Endometrium (tissue), 2 donors: Measurements from ENCODE around the gene PRKAR1A.
"Not testable (repeated sequence)": the region's sequence is repeated elsewhere in the genome, so short reads cannot be mapped to it uniquely, and the experiment has no call there.

ENCODE experiments used
- FAIRE-seq: peaks from 2 replicates; lab custom pipeline; 2012; peaks lifted over from hg19 to GRCh38; lab: Jason Lieb, UNC
- donor health status: control.
- donor health status: control.

The PRKAR1A gene

DNA sequence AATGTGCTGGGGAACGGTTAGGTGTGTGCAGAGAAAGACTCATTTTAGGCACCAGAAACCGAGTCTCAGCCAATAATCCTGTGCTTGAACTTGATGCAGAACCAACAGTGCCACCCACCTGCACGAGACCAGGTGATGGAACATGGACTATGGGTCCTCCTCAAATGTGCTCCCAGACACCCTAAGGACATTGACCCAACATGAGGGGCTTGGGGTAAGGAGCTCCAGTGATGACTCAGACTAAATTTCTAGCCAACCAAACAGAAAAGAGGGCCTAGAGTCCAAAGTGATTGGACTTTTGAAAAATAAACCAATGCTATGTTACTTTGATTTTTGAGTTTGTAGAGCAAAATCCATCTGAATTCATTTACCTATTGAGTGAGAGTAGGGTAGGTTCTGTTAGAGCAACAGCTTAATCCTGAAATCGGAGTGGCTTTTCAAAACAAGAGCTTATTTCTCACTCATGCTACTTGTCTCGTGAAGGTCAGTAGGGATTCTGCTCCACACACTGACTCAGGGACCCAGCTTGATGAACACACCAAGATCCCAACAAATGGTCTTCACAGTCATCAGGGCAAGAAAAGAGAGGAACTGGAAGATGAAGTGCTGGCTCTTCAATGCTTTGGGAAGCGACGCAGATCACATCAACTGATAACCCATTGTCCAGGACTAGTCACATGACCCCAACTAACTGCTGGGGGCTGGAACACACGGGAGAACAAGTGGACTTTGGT is 67.1 kb downstream of the PRKAR1A start:
- FAIRE-seq, result no peak

GRCh38 chr17:68580236-68580770 is 68.1 kb downstream of the PRKAR1A start:
- no peak for FAIRE-seq

DNA sequence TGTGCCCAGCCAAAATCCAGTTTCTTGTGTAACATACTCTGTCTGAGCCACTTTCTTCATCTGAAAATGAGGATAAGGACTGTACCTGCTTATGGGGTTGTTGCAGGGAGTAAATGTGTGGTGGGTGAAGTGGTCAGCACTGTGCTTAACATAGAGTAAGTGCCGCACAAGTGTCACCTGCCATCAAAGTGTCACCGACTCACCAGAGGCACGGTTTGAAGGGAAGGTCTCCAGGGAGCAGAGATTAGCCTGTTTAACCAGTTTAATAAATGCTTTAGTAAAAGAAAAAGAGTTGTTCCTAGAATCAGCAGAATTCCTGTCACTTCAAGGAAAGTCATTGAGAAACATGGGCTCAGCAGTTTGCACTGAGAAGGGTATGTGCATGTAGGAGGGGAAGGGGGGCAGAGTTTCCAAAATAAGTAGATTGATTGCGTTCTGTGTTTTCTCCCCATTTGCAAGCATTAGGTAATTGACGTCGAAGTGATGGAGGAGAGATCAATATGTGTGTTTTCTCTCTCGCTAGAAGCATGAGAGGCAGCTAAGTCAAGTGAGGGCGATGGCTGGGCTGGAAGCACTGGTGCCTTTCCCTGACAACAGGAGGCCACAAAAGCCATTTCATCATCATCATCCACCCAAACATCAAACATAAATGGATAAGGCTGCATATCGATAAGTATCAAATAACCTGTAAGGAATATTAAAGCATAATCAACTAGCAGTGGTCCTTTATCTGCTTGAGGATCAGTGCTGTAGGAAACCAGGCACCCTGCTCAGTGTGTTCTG is 69.8 kb downstream of the PRKAR1A start:
- no peak for FAIRE-seq

DNA sequence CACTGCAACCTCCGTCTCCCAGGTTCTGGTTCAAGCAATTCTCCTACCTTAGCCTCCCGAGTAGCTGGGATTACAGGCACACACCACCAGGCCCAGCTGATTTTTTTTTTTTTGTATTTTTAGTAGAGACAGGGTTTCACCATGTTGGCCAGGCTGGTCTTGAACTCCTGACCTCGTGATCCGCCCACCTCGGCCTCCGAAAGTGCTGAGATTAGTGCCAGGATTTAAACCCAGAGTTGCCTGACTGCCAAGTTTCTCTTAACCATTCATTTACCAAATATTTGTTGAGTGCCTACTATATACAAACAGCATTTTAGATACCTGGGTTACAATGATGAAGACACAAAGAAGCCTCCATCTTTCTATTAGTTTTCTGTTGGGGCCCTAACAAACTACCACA is 70.6 kb downstream of the PRKAR1A start:
- FAIRE-seq, result not testable (repeated sequence)

DNA sequence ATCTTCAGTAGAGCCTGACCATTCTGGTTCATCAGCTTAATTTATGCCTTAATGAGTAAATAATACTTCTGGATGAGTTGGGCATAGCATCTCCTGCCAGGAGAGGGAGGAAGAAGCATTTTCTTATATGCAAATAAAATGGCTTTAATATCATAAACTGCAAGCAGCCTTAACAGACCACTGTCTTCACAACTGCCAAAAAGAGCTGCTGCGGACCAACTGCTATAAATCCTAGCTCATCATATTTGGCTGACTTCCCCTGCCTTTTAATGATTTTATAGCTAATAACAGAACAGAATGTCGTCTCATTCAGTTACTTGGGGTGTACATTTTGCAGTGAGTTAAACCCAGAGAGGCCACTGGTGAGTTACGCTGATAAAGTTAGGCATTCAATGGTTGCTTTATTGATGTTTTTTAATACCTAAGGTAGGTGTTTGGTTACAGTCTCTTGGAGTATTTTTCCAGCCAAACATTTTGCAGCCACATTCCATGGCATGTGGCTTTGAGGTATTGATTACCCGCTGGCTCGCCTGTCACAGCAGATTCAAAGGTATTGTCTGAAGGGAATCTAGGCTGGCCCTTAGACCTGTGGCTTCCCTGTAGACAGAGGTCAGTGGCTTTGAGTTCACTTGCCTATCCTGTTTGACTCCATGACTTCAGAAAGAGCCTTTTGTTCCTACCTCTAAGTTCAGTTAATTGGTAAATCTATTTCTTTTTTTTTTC is 72.5 kb downstream of the PRKAR1A start:
- FAIRE-seq, result no peak

DNA sequence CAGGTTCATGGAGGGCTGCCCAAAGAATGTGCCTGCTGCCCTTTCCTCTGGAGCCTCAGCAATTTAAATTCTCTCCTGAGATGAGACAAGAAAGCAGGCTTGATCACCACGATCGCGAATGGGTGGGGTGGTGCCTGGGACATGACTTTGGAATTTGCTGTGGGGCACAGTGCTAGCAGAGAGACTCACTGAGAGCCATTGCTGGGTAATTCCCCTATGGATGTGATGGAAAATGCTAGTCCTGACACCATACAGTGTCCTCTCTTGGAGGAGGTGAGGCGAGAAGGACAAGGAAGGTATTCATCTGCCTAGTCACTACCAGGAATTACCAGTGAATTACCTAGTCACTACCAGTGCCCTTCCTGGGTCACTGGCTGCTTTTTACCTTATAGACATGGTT is 73.4 kb downstream of the PRKAR1A start:
- FAIRE-seq, result no peak

- no peak for FAIRE-seq
These were observed 74.8 kb downstream of the PRKAR1A start for GRCh38 chr17:68587026-68587425.

GRCh38 chr17:68587847-68588246 is 75.6 kb downstream of the PRKAR1A start:
- no peak for FAIRE-seq

- no peak for FAIRE-seq
These were observed 76.1 kb downstream of the PRKAR1A start for GRCh38 chr17:68588362-68588761.

GRCh38 chr17:68589086-68589485 is 76.9 kb downstream of the PRKAR1A start:
- no peak for FAIRE-seq

GRCh38 chr17:68591583-68591982 is 79.4 kb downstream of the PRKAR1A start:
- no peak for FAIRE-seq

- no peak for FAIRE-seq
These were observed 79.8 kb downstream of the PRKAR1A start for GRCh38 chr17:68592009-68592408.

DNA sequence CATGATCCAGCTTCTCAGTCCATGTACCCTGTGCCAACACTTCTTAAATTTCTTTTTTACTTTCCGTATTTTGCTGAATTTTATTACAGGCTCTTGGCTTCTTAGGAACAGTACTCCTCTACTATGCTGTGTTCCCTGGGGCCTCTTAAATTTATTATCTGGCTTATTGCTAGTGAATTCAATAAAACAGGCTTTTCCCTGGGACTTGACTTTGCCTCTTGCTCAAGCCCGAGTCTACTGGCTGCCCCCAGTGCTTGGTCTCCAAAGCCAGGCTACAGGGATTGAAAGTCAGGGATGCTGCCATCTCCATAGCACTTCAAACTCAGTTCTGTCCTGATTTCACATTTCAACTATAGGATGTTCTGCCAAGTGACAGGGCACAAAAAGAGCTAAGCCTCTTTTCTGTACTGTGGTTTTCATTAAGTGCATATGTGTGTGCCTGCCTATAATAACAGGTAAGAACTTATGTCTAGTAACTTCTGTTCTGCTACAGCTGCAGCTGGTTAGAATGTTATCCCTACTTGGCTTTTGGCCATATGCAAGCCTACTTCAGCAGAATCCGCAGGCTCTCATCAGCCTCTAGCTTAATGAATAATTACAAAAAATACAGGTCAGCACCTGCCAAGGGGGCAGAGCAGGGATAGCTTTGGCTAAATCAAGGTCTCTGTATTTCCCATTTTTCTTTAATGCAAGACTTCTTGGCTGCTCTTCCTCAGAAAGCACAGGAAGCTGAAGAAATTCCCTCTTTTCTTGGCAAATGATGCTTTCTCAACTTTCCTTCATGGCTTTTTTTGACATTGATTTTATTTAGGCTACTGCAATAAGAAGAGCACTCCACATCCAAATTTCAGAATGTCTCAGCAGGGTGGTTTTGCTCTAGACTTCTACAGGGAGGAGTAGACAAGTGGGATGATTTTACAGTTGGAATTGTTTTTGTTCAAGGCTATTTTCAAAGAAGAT is 80.7 kb downstream of the PRKAR1A start:
- peak; percentile 4 for FAIRE-seq

DNA sequence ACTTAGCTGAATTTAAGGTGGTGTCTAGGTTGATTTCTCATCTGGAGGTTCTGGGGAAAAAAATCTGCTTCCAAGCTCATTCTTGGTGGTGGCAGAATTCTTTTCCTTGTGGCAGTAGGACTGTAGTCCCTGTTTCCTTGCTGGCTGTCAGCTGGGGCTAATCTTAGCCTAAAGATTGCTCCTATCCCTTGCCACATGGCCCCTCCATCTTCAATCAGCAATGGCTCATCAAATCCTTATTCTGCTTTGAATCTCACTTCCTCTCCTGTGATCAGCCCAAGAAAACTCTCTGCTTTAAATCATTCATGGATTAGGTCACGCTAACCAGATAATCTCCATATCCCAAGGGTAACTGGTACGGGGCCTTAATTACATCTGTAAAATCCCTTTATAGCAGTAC is 82.3 kb downstream of the PRKAR1A start:
- no peak for FAIRE-seq

DNA sequence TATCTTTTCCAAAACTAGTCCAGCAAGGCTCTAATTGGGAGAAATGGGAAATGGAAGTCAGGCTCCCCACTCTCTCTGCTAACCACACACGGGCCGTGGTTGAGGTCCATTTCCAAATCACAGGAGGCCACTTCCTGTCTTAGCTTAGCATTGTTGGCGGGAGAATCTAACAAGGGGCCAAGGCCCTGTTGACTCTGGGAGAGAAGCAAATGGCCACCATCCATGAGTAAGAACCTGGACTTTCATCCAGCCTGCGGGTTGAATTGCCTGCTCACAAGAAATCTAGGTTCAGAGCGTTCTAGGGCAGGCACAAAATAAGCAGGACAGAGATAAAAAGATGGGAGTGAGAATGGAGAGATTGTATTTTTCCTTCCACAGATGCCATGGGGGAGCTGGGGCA is 83.3 kb downstream of the PRKAR1A start:
- FAIRE-seq, result no peak

DNA sequence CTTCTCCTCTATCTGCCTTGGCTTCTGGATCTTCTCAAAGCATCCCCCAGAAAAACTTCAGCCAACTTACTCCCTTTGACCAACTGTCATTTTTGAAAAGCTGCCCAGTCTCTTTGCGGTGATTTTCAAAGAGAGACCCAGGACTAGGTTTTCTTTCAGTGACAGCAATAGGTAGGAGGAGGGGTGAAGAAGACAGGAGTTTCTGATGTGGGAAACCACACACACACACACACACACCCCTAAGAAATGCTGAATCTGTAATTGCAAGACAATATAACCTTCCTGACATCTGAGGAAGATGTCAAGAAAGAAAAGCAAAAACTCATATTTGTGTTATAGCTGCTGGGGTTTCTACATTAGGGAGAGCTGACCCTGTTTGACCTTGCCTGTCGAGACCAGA is 83.8 kb downstream of the PRKAR1A start:
- no peak for FAIRE-seq

DNA sequence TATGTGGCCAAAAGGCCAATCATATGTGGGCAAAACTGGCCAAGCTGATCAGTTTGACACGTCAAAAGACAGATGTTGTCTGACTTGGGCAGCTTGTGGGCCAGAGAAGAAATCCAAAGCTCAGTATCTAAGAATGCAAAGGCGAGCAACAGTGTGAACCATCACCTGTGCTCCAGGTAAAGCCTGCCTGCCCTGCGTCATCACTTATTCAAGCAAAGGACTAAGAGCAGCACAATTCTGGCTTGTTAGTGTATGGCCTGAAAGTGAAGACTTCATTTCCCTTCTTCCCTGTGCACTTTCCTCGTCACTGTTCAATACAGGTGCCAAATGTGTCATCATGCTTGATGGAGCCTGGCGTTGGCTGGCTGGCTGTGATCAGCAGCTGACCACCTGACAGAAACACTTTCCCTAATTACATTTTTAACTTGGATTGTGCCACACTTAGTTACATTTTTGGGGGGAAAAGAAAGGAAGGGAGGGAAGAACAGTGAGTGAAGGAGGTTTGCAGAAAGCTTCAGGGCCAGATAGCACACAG is 84.2 kb downstream of the PRKAR1A start:
- no peak for FAIRE-seq

GRCh38 chr17:68598074-68598473 is 85.8 kb downstream of the PRKAR1A start:
- FAIRE-seq, result no peak

DNA sequence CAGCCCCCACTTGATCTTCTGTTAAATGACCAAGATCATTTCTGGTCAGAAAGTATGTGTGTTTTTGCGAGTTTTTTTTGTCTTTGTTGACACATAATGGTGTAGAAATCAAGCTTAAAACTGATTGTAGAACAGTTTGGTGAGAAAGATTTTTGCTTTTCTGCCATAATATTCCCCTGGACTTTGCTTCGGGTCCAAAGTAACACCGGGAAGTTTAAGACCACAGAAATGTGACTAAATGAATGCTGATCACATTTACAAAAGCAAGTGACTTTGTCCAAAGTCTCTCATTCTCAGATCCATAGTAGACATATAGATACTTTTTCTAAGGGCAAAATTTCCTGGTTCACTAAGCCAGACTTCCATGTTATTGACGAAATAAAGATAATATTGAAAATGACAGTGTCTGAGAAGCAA is 86.3 kb downstream of the PRKAR1A start:
- no peak for FAIRE-seq

DNA sequence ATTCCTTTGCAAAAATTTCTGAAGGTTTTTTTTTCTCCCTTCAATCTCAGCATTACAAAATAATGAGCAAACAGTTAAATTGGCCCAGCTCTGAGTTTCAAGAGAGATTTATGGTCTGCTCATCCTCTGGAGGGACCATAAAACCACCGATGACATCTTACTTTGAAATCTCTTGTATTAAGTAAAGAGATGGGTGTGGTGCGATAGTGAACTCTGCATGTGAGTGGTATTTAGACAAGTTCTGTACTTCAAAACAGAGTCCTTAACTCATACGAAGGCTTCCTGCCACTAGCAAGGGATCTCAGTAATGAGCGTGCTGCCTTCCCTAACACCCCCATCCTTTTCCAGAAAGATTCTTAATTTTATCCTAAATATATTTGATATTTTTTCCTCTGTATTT is 86.9 kb downstream of the PRKAR1A start:
- FAIRE-seq, result no peak

GRCh38 chr17:68599552-68600066 is 87.4 kb downstream of the PRKAR1A start:
- no peak for FAIRE-seq
